Duodenal mucosa (tissue), 2 donors: Measurements from ENCODE around the gene ARF6.
"Not testable (repeated sequence)": the region's sequence is repeated elsewhere in the genome, so short reads cannot be mapped to it uniquely, and the experiment has no call there.

Source experiments
- H3K27ac ChIP-seq: one replicate; pipeline ENCODE4 v1.7.0; 2013; ENCODE audit warnings: low read depth, low read length
- H3K27me3 ChIP-seq, 2 donors: one replicate each; pipeline ENCODE4 v1.7.0; 2013; ENCODE audit warnings: low read length in 2 of 2, control low read depth in 1 of 2; ENCODE audit not compliant: insufficient read depth in 2 of 2, control insufficient read depth in 1 of 2
- H3K36me3 ChIP-seq, 2 donors: one replicate each; pipeline ENCODE4 v1.7.0; 2013; ENCODE audit warnings: low read length in 2 of 2, control low read depth in 1 of 2; ENCODE audit not compliant: insufficient read depth in 2 of 2, control insufficient read depth in 1 of 2
- H3K4me1 ChIP-seq, 2 donors: one replicate each; pipeline ENCODE4 v1.7.0; 2013; ENCODE audit warnings: low read length in 2 of 2, control low read depth in 1 of 2; ENCODE audit not compliant: insufficient read depth in 2 of 2, control insufficient read depth in 1 of 2
- H3K4me3 ChIP-seq, 2 donors: one replicate each; pipeline ENCODE4 v1.7.0; 2013; ENCODE audit warnings: low read length in 2 of 2, low read depth in 1 of 2
- H3K9ac ChIP-seq, 2 donors: one replicate each; pipeline ENCODE4 v1.7.0; 2013; ENCODE audit warnings: low read length in 2 of 2, low read depth in 1 of 2
- H3K9me3 ChIP-seq, 2 donors: one replicate each; pipeline ENCODE4 v1.7.0; 2013; ENCODE audit warnings: low read length in 2 of 2, control low read depth in 1 of 2; ENCODE audit not compliant: control insufficient read depth in 1 of 2

ARF6 gene

DNA sequence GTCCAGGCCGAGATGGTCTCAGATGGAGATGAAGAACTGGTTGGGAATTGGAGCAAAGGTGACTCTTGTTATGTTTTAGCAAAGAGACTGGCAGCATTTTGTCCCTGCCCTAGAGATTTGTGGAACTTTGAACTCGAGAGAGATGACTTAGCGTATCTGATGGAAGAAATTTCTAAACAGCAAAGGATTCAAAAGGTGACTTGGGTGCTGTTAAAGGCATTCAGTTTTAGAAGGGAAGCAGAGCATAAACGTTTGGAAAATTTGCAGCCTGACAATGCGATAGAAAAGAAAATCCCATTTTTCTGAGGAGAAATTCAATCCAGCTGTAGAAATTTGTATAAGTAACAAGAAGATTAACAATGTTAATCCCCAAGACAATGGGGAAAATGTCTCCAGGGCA is 44.0 kb downstream of the ARF6 start:
- H3K36me3 ChIP-seq, H3K4me1 ChIP-seq, H3K9me3 ChIP-seq: not testable (repeated sequence)

DNA sequence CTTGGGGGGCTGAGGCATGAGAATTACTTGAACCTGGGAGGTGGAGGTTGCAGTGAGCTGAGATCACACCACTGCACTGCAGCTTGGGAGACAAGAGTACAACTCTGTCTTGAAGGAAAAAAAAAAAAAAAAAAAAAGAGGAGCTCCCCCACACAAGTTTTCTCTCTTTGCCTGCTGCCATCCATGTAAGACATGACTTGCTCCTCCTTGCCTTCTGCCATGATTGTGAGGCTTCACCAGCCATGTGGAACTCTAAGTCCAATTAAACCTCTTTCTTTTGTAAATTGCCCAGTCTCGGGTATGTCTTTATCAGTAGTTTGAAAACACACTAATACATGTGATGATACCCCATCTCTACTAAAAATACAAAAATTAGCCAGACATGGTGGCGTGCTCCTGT is 46.3 kb downstream of the ARF6 start:
- H3K9ac ChIP-seq, H3K27me3 ChIP-seq, H3K4me3 ChIP-seq, H3K27ac ChIP-seq, H3K36me3 ChIP-seq, H3K9me3 ChIP-seq, H3K4me1 ChIP-seq: not testable (repeated sequence)

More for the DNA sequence above, 44.0 kb downstream of the ARF6 start:
- not testable (repeated sequence) for H3K9ac ChIP-seq, H3K4me3 ChIP-seq, H3K27ac ChIP-seq, H3K27me3 ChIP-seq

DNA sequence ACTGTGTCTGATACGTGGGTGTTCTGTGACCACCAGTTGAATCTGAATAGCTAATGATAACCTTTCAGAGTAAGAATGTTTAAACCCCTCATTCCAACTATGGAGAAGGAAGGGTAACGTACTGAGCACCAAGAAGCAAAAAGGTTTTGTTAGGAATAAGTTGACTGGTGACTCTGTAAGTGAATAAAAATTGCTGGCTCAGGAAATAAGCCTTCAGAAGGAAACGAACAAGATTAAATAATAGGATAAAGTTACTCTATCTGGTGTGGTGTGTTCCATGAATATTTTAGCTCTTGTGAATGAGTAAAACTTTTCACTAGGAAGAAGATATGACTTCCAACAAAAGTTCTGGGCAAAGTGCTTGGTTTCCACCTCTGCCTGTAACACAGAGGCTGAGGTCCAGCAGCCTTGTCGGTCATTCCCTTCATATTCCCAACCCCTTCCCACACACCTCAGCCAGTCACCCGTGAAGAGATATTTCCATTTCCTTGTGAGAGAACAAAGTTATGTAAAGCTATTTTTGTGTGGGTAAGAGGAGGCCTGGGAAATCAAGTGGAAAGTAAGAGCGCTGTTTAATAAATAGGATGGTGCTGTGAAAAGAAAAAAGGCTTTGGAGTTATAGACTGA is 47.1 kb downstream of the ARF6 start:
- Histone ChIP-seq H3K4me3 (no peak overlapping the region), H3K9ac (no peak overlapping the region), H3K36me3 (no peaks in the 10 kb centered on the region), H3K27ac (no peak overlapping the region), H3K27me3 (no peaks in the 10 kb centered on the region), H3K9me3 (no peaks in the 10 kb centered on the region), H3K4me1 (peaks cover under 1 to 5% of the 10 kb centered on the region in 2 donors)

DNA sequence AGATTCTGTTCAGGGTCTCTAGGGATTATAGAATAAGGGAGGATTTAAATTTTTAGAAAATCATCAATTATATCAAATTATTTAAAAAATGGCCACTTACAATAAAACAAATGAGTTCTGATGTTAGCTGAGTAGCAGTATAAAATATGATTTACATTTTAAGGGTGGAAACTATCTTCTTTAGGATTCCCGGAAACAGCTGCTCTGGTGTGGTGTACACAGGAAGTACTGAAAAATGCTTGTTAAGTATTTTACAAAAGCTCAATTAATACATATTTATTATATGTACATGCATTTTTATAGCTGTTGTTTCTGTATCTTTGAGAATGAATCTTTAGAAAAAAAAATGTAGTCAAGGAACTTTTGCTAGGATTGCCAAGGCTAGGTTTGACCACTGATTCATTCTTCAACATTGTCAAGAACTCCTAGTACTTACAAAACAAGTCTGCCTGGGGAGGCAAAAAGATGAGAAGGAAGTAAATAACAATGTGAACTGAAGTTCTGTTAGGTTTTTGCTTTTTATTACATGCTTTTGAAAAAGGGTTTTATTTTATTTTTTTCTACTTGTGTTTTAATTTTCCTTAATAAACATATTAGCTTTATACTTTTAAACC is 48.0 kb downstream of the ARF6 start:
- H3K9ac ChIP-seq = no peak overlapping the region
- H3K27ac ChIP-seq = no peak overlapping the region
- H3K4me1 ChIP-seq = peaks cover 10 to 11% of the 10 kb centered on the region in 2 donors

DNA sequence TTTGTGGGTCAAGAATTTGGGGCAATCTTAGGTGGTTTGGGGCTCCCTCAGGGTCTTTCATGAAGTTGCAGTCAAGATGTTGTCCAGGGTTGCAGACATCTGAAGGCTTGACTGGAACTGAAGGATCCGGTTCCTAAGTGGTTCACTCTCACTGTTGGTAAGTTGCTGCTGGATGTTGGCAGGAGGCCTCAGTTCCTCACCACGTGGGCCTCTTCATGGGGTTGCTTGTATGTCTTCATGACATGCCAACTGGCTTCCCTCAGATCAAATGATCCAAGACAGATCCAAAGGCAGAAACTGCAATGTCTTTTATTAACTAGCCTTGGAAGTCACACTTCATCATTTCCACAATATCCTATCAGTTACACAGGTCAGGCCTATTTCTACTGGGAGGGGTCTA is 49.2 kb downstream of the ARF6 start:
- no peaks in the 10 kb centered on the region for H3K9me3 ChIP-seq
- H3K27ac ChIP-seq = no peak overlapping the region
- no peak overlapping the region for H3K4me3 ChIP-seq
- H3K9ac ChIP-seq = no peak overlapping the region
- H3K36me3 ChIP-seq = no peaks in the 10 kb centered on the region
- no peaks in the 10 kb centered on the region for H3K27me3 ChIP-seq
- H3K4me1 ChIP-seq = peaks cover 21 to 23% of the 10 kb centered on the region in 2 donors

More for the DNA sequence above, 48.0 kb downstream of the ARF6 start:
- Histone ChIP-seq H3K27me3 (no peaks in the 10 kb centered on the region), H3K9me3 (no peaks in the 10 kb centered on the region), H3K4me3 (no peak overlapping the region), H3K36me3 (no peaks in the 10 kb centered on the region)

DNA sequence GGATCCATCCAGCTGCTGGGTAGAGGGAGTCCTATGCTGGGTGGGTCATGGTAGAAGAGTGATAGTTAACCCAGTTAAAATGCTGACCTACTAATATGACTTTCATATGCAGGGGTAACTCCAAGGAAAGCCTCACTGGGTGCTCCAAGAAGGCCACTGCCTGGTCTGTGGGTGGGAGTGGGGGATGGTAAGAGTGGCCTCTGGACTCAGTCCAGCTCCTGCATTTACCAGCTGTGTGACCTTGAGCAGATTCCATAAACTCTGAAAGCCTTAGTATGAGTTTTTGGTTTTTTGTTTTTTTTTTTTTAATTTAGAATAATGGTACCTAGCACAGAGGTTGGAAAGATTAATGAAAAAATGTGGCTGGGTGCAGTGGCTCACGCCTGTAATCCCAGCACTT is 51.6 kb downstream of the ARF6 start:
- Histone ChIP-seq H3K27me3 (no peaks in the 10 kb centered on the region), H3K9ac (no peak overlapping the region), H3K4me1 (peaks cover 22 to 23% of the 10 kb centered on the region in 2 donors), H3K4me3 (no peak overlapping the region), H3K36me3 (no peaks in the 10 kb centered on the region), H3K9me3 (no peaks in the 10 kb centered on the region), H3K27ac (no peak overlapping the region)

DNA sequence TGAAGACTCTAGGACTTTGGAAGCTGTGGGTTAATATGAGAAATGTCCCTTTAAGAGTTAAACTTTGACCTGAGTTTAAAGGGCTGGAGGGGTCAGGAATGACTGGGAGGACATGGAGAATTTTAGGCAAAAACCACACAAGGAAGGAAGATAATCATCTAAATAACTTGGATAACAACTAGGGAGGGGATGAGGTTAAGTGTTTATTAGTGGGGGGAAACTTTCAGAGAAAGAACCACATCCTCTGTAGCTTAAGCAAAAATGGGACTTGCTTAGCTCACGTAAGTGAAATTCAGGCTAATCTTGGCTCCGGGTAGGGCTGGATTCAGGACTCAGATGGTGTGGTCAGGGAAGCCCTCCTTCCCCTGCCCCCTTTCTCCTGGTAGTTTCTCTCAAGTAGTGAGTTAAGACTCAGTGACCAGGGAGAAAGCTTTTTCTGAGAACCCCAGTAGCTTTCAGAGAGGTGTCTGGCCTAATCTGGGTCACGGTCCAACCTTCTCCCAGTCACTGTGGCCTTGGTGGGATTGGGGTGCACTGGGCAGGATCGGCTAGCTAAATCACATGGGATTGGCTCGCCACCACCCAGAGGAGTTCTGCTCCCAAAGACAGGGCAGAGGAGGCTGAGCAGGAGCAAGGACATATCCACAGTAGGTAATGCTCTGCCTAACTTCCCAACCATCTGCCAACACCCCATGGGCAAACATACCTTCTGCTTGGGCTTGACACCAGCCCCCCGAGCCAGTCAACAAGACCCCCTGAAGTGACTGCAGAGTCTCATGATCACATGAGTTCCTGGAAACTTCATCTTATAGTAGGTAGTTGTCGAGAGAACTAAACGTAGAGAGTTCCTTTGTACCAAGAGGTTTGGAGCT is 52.8 kb downstream of the ARF6 start:
- H3K4me3 ChIP-seq = no peak overlapping the region
- H3K9ac ChIP-seq = no peak overlapping the region
- H3K27ac ChIP-seq = no peak overlapping the region
- peaks cover 18 to 23% of the 10 kb centered on the region in 2 donors for H3K4me1 ChIP-seq
- H3K36me3 ChIP-seq = no peaks in the 10 kb centered on the region
- H3K27me3 ChIP-seq = no peaks in the 10 kb centered on the region
- no peaks in the 10 kb centered on the region for H3K9me3 ChIP-seq
